ENCODE measurements around the gene FGF1. TPM values are rescaled to one million over a fixed set of nuclear protein-coding genes. Genes with fewer than 3 reads are reported as not detected.

The FGF1 gene
- total RNA-seq (not detected), total RNA-seq (0 to 0.23 (median 0) reads per million in 172 experiments)
- not detected for polyA plus RNA-seq (2013, experiment 1 of 2)
- polyA plus RNA-seq (2013, experiment 2 of 2) = 0.26 TPM

GRCh38 chr5:142685418-142686209 lies at the start of gene FGF1:
FGF1 (minus strand) TSS chr5:142686090; CDS start chr5:142614127, 71,963 bp downstream.
- Histone ChIP-seq H3K36me3 (ENCODE audit: insufficient read depth, low read length) (no peaks in the 10 kb centered on the region), H3K4me3 (ENCODE audit: low read length) (no peak within 1 kb of the TSS), H3K4me1 (ENCODE audit: insufficient read depth, low read length) (no peaks in the 10 kb centered on the region), H3K9me3 (ENCODE audit: control insufficient read depth in 1 of 2, insufficient read depth in 1 of 2, low read length in 2 of 2) (no peaks in the 10 kb centered on the region), H3K27me3 (ENCODE audit: control insufficient read depth in 1 of 2, insufficient read depth in 2 of 2, low read length in 2 of 2) (peaks cover 0 to 2% of the 10 kb centered on the region in 2 experiments), H3K27ac (ENCODE audit: low read depth in 1 of 2, low read length in 2 of 2) (no peak within 1 kb of the TSS)
- H3K36me3 Mint-ChIP-seq (ENCODE audit: low read depth) = no peaks in the 10 kb centered on the region
- peaks cover 4% of the 10 kb centered on the region for H3K27me3 Mint-ChIP-seq
- H3K27ac Mint-ChIP-seq = no peak within 1 kb of the TSS
- no peak within 1 kb of the TSS for H3K4me3 Mint-ChIP-seq
- no peak for ATAC-seq (ENCODE audit: poor library complexity)
- no peaks in the 10 kb centered on the region for H3K9me3 Mint-ChIP-seq
- no peak for TF ChIP-seq CTCF (IDR thresholded peaks at IDR 0.05)
- intact Hi-C loops (cut with DNase I, micrococcal nuclease) = no loop called here
- ChIA-PET POLR2A (no interaction called here), CTCF (interaction anchor here (1.5 kb wide), 1 partner anchor 14 kb away, joined by 3 read pairs; no protein-coding TSS in a partner anchor)
- no peaks in the 10 kb centered on the region for H3K4me1 Mint-ChIP-seq (ENCODE audit: low read depth)
- no peak for DNase-seq

GRCh38 chr5:142727735-142728047 lies 41.8 kb upstream of the FGF1 start:
- no peak for TF ChIP-seq CTCF (IDR thresholded peaks at IDR 0.05)
- no peaks in the 10 kb centered on the region for H3K36me3 Mint-ChIP-seq (ENCODE audit: low read depth)
- no peak overlapping the region for H3K4me3 Mint-ChIP-seq
- H3K9me3 ChIP-seq (ENCODE audit: control insufficient read depth in 1 of 2, insufficient read depth in 1 of 2, low read length in 2 of 2) = no peaks in the 10 kb centered on the region
- no peaks in the 10 kb centered on the region for H3K4me1 ChIP-seq (ENCODE audit: insufficient read depth, low read length)
- H3K4me3 ChIP-seq (ENCODE audit: low read length) = no peak overlapping the region
- H3K27ac ChIP-seq (ENCODE audit: low read depth in 1 of 2, low read length in 2 of 2) = no peak overlapping the region
- no peaks in the 10 kb centered on the region for H3K36me3 ChIP-seq (ENCODE audit: insufficient read depth, low read length)
- ChIA-PET CTCF (interaction anchor here (1.4 kb wide), 1 partner anchor 15 kb away, joined by 3 read pairs; no protein-coding TSS in a partner anchor), POLR2A (no interaction called here)
- no peaks in the 10 kb centered on the region for H3K4me1 Mint-ChIP-seq (ENCODE audit: low read depth)
- H3K27me3 ChIP-seq (ENCODE audit: control insufficient read depth in 1 of 2, insufficient read depth in 2 of 2, low read length in 2 of 2) = no peaks in the 10 kb centered on the region
- ATAC-seq (ENCODE audit: poor library complexity) = no peak
- H3K9me3 Mint-ChIP-seq = no peaks in the 10 kb centered on the region
- intact Hi-C loops (cut with DNase I, micrococcal nuclease) = no loop called here
- H3K27me3 Mint-ChIP-seq = no peaks in the 10 kb centered on the region
- no peak overlapping the region for H3K27ac Mint-ChIP-seq
- no peak for DNase-seq

GRCh38 chr5:142726188-142726731 lies 40.4 kb upstream of the FGF1 start:
- CTCF ChIA-PET = no interaction called here
- Mint-ChIP-seq H3K9me3 (no peaks in the 10 kb centered on the region), H3K27ac (no peak overlapping the region), H3K36me3 (ENCODE audit: low read depth) (no peaks in the 10 kb centered on the region), H3K27me3 (no peaks in the 10 kb centered on the region), H3K4me1 (ENCODE audit: low read depth) (no peaks in the 10 kb centered on the region), H3K4me3 (no peak overlapping the region)
- no peaks in the 10 kb centered on the region for H3K9me3 ChIP-seq (ENCODE audit: control insufficient read depth in 1 of 2, insufficient read depth in 1 of 2, low read length in 2 of 2)
- H3K27me3 ChIP-seq (ENCODE audit: control insufficient read depth in 1 of 2, insufficient read depth in 2 of 2, low read length in 2 of 2) = no peaks in the 10 kb centered on the region
- POLR2A ChIA-PET = no interaction called here
- H3K4me3 ChIP-seq (ENCODE audit: low read length) = no peak overlapping the region
- peak in 1 of 14 experiments; percentile 35 for DNase-seq
- no peaks in the 10 kb centered on the region for H3K36me3 ChIP-seq (ENCODE audit: insufficient read depth, low read length)
- no peak overlapping the region for H3K27ac ChIP-seq (ENCODE audit: low read depth in 1 of 2, low read length in 2 of 2)
- no peaks in the 10 kb centered on the region for H3K4me1 ChIP-seq (ENCODE audit: insufficient read depth, low read length)
- no peak for TF ChIP-seq CTCF (IDR thresholded peaks at IDR 0.05)
- intact Hi-C loops (cut with DNase I, micrococcal nuclease) = no loop called here
- no peak for ATAC-seq (ENCODE audit: poor library complexity)
